K562 (cell line): ENCODE results near the gene MT1A. TPM values are rescaled to one million over a fixed set of nuclear protein-coding genes. Genes with fewer than 3 reads are reported as not detected.

Experiments
- CHD4 ChIP-seq: fragments of 200-600 bp; sonication (generic); IDR thresholded peaks from 3 replicates; pipeline ENCODE4 v1.6.1; 2012; ENCODE audit warnings: low read depth, mild to moderate bottlenecking, mixed read lengths, low read length, inconsistent platforms; ENCODE audit not compliant: insufficient read depth, insufficient replicate concordance, poor library complexity, severe bottlenecking
- CREBBP ChIP-seq: IDR thresholded peaks from one replicate; pipeline ENCODE4 v1.6.1; 2012; ENCODE audit warnings: low read depth, mild to moderate bottlenecking, control low read depth, inconsistent platforms, low read length
- SMAD3 ChIP-seq: fragments of 450-650 bp; formaldehyde crosslinking; conservative IDR thresholded peaks from 2 replicates; pipeline ENCODE4 v1.4.0; 2020; ENCODE audit warnings: mild to moderate bottlenecking
- ZNF24 ChIP-seq: fragments of 450-650 bp; IDR thresholded peaks from 2 replicates; pipeline ENCODE4 v1.6.1; 2016
- ZNF318 ChIP-seq, 2 experiments: fragments of 450-650 bp; IDR thresholded peaks; 2 replicates each; pipeline ENCODE4 v1.6.1; 2016; ENCODE audit warnings: mild to moderate bottlenecking in 2 of 2, borderline replicate concordance in 1 of 2, low read depth in 1 of 2, moderate library complexity in 1 of 2
- polyA plus RNA-seq, 8 experiments: library from polyadenylated mRNA; depleted of rRNA in 4 of 8; stranded (reverse) in 5 of 8; unstranded in 3 of 8; fragments of >200 nt; fragmentation: Nextera tagmentation in 2 of 8; fragmentation: Illumina TruSeq in 1 of 8; extraction: Ambion mirVana in 2 of 8; extraction: Trizol in 1 of 8; gene quantifications; 2 replicates each; pipeline versions ENCODE4 v1.2.1 to v1.2.3, GENCODE V29; 2011 to 2014; ENCODE audit warnings: inconsistent platforms in 1 of 8, missing spikeins in 1 of 8
- total RNA-seq, 7 experiments: library from RNA; depleted of rRNA in 6 of 7; stranded (reverse); fragments of >200 nt in 6 of 7; fragmentation: Illumina TruSeq in 2 of 7; extraction: Trizol in 2 of 7; gene quantifications; 2 replicates each; pipeline versions ENCODE4 v1.2.1 to v1.2.3, GENCODE V29; 2011 to 2021; ENCODE audit warnings: low replicate concordance in 1 of 7
- TF ChIP-seq, protein P1 (sequence below): fragments of 450-650 bp; IDR thresholded peaks from 2 replicates; pipeline ENCODE4 v1.6.1; 2016; ENCODE audit warnings: low read depth
- TF ChIP-seq, protein P2 (sequence below): sonication (generic); formaldehyde crosslinking; IDR thresholded peaks from 2 replicates; pipeline ENCODE4 v1.8.1; 2022; ENCODE audit warnings: missing genetic modification reagents

Gene MT1A
- total and polyA plus RNA-seq, 9 of the 15 experiments (the other 6 are each of a cell fraction or from before 2014, with no cell fraction given) = 0.23 TPM; not detected in 8

DNA sequence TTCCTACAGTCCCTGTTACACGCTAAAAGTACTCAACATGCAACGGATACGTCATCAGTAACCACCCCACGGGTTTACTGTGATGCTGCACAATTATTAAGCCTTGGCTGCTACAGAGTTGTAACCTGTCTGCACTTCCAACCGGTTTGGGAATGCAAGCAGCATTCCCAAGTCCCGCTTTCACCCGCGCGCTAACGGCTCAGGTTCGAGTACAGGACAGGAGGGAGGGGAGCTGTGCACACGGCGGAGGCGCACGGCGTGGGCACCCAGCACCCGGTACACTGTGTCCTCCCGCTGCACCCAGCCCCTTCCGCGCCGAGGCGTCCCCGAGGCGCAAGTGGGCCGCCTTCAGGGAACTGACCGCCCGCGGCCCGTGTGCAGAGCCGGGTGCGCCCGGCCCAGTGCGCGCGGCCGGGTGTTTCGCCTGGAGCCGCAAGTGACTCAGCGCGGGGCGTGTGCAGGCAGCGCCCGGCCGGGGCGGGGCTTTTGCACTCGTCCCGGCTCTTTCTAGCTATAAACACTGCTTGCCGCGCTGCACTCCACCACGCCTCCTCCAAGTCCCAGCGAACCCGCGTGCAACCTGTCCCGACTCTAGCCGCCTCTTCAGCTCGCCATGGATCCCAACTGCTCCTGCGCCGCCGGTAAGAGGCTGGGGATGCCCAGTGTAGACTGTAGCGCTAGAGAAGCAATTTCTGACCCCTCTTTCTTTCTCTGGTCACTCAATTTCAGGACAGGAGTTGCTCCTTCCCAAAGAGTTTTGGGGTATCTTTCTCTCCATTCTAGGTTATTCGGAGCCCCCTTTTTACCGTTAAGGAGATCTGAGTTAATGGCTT lies 30.2 kb upstream of the MT1A start, which contains the start of gene MT2A (continued):
- TF ChIP-seq ZNF318 (IDR thresholded peaks at IDR 0.05; ENCODE audit: borderline replicate concordance in 1 of 2, low read depth in 1 of 2) = no peak
- TF ChIP-seq, protein P1, sequence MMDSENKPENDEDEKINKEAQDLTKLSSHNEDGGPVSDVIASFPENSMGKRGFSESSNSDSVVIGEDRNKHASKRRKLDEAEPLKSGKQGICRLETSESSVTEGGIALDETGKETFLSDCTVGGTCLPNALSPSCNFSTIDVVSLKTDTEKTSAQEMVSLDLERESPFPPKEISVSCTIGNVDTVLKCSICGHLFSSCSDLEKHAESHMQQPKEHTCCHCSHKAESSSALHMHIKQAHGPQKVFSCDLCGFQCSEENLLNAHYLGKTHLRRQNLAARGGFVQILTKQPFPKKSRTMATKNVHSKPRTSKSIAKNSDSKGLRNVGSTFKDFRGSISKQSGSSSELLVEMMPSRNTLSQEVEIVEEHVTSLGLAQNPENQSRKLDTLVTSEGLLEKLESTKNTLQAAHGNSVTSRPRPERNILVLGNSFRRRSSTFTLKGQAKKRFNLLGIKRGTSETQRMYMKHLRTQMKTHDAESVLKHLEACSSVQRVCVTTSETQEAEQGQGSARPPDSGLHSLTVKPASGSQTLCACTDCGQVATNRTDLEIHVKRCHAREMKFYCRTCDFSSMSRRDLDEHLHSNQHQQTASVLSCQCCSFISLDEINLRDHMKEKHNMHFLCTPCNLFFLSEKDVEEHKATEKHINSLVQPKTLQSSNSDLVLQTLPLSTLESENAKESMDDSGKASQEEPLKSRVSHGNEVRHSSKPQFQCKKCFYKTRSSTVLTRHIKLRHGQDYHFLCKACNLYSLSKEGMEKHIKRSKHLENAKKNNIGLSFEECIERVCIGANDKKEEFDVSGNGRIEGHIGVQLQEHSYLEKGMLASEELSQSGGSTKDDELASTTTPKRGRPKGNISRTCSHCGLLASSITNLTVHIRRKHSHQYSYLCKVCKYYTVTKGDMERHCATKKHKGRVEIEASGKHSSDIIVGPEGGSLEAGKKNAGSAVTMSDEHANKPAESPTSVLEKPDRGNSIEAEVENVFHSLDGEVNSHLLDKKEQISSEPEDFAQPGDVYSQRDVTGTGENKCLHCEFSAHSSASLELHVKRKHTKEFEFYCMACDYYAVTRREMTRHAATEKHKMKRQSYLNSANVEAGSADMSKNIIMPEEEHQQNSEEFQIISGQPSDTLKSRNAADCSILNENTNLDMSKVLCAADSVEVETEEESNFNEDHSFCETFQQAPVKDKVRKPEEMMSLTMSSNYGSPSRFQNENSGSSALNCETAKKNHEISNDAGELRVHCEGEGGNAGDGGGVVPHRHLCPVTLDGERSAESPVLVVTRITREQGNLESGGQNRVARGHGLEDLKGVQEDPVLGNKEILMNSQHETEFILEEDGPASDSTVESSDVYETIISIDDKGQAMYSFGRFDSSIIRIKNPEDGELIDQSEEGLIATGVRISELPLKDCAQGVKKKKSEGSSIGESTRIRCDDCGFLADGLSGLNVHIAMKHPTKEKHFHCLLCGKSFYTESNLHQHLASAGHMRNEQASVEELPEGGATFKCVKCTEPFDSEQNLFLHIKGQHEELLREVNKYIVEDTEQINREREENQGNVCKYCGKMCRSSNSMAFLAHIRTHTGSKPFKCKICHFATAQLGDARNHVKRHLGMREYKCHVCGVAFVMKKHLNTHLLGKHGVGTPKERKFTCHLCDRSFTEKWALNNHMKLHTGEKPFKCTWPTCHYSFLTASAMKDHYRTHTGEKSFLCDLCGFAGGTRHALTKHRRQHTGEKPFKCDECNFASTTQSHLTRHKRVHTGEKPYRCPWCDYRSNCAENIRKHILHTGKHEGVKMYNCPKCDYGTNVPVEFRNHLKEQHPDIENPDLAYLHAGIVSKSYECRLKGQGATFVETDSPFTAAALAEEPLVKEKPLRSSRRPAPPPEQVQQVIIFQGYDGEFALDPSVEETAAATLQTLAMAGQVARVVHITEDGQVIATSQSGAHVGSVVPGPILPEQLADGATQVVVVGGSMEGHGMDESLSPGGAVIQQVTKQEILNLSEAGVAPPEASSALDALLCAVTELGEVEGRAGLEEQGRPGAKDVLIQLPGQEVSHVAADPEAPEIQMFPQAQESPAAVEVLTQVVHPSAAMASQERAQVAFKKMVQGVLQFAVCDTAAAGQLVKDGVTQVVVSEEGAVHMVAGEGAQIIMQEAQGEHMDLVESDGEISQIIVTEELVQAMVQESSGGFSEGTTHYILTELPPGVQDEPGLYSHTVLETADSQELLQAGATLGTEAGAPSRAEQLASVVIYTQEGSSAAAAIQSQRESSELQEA = no peak
- no peak for TF ChIP-seq SMAD3
- TF ChIP-seq CHD4 = no peak
- TF ChIP-seq CREBBP = no peak
- no peak for TF ChIP-seq ZNF24
- TF ChIP-seq, protein P2, sequence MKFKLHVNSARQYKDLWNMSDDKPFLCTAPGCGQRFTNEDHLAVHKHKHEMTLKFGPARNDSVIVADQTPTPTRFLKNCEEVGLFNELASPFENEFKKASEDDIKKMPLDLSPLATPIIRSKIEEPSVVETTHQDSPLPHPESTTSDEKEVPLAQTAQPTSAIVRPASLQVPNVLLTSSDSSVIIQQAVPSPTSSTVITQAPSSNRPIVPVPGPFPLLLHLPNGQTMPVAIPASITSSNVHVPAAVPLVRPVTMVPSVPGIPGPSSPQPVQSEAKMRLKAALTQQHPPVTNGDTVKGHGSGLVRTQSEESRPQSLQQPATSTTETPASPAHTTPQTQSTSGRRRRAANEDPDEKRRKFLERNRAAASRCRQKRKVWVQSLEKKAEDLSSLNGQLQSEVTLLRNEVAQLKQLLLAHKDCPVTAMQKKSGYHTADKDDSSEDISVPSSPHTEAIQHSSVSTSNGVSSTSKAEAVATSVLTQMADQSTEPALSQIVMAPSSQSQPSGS (CRISPR knock-in tag) = no peak
